Thyroid gland (tissue), 4 donors: ENCODE results near the gene C14orf93. TPM values are rescaled to one million over a fixed set of nuclear protein-coding genes. Genes with fewer than 3 reads are reported as not detected.

Experiments used
- DNase-seq, 2 donors: peaks; one replicate each; pipeline ENCODE4 v3.0.0-alpha.2; 2019
- H3K27ac ChIP-seq, 3 donors: fragments of 200-600 bp; sonication (generic); 1 replicate in 2 of 3; 2 replicates in 1 of 3; pipeline ENCODE4 v1.5.1; 2016 to 2019; ENCODE audit warnings: mild to moderate bottlenecking in 1 of 3, moderate library complexity in 1 of 3
- H3K27me3 ChIP-seq: fragments of 200-600 bp; sonication (generic); one replicate; pipeline ENCODE4 v1.5.1; 2019
- H3K36me3 ChIP-seq, 2 donors: fragments of 200-600 bp; sonication (generic); one replicate each; pipeline ENCODE4 v1.5.1; 2016 to 2019
- H3K4me1 ChIP-seq, 2 donors: fragments of 200-600 bp; sonication (generic); one replicate each; pipeline ENCODE4 v1.5.1; 2017 to 2019
- H3K4me3 ChIP-seq, 3 donors: fragments of 200-600 bp; sonication (generic); replicated peaks in 1 of 3; 1 replicate in 2 of 3; 2 replicates in 1 of 3; pipeline ENCODE4 v1.5.1; 2016; ENCODE audit warnings: mild to moderate bottlenecking in 1 of 3
- H3K9me3 ChIP-seq: fragments of 200-600 bp; sonication (generic); one replicate; pipeline ENCODE4 v1.5.1; 2017
- CTCF ChIP-seq, 6 experiments: fragments of 200-600 bp in 3 of 6; fragments of 450-650 bp in 3 of 6; sonication (generic) in 3 of 6; IDR thresholded peaks; one replicate each; pipeline ENCODE4 v1.5.1; 2016 to 2019; ENCODE audit warnings: antibody characterized with exemption in 6 of 6, mild to moderate bottlenecking in 2 of 6, inconsistent platforms in 1 of 6, moderate library complexity in 1 of 6
- POLR2A ChIP-seq, 2 donors: fragments of 450-650 bp; IDR thresholded peaks; one replicate each; pipeline ENCODE4 v1.6.1; 2017; ENCODE audit warnings: antibody characterized with exemption in 2 of 2, mild to moderate bottlenecking in 2 of 2, moderate library complexity in 1 of 2
- WGBS, 2 donors: methylation state at CpG; one replicate each; pipeline ENCODE4 v1.1.5; 2017; 5-methylcytosine and 5-hydroxymethylcytosine counted together
- intact Hi-C: fragments of 100-400 bp; cut with DNase I; formaldehyde crosslinking; loops from one replicate; pipeline ENCODE4 v1.15.1; 2023
- total RNA-seq, 4 donors: library from RNA; depleted of rRNA; stranded (reverse); fragments of >200 nt; gene quantifications; one replicate each; pipeline ENCODE4 v1.2.3, GENCODE V29; 2016

C14orf93 gene
- total RNA-seq, 4 donors from 2014 or later = 11.6 to 20.6 (median 15.4) TPM

DNA sequence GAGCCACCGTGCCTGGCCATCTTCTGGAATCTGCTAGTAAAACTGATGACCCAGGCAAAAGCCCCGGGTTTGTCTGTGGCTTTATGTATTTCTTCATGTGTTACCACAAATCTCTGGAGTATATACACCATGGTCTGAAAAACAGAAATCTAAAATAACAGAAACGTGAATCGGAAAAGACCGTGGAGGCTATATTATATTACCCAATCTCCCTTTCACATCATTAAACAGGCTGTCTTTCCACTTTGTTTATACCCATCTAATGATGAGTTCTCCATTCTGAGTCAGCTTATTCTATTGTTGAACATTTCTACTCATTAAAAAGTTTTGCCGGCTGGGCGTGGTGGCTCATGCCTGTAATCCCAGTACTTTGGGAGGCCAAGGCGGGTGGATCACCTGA is 18.1 kb downstream of the C14orf93 start:
- TF ChIP-seq CTCF (IDR thresholded peaks at IDR 0.05) = no peak
- TF ChIP-seq POLR2A (IDR thresholded peaks at IDR 0.05) = no peak
- Histone ChIP-seq H3K9me3 (no peaks in the 10 kb centered on the region), H3K27me3 (no peaks in the 10 kb centered on the region), H3K36me3 (no peaks in the 10 kb centered on the region), H3K27ac (no peak overlapping the region), H3K4me3 (no peak overlapping the region), H3K4me1 (peaks cover 21 to 28% of the 10 kb centered on the region in 2 donors)
- intact Hi-C loops = no loop called here
- 94 to 95% methylated on average over 8 of the region's 8 CpGs for WGBS, 2 donors
- no peak for DNase-seq

- Histone ChIP-seq H3K27me3 (no peaks in the 10 kb centered on the region), H3K4me1 (peaks cover 4 to 10% of the 10 kb centered on the region in 2 donors), H3K9me3 (no peaks in the 10 kb centered on the region), H3K27ac (no peak overlapping the region), H3K36me3 (no peaks in the 10 kb centered on the region), H3K4me3 (no peak overlapping the region)
- TF ChIP-seq CTCF (IDR thresholded peaks at IDR 0.05) (no peak), POLR2A (IDR thresholded peaks at IDR 0.05) (no peak)
- DNase-seq = no peak
- 83 to 90% methylated on average over 8 of the region's 8 CpGs for WGBS, 2 donors
- intact Hi-C loops = loop anchor here (2.0 to 10.0 kb wide), 2 partner anchors 52 to 70 kb away; partner anchors contain the start of gene CDH24
Measured at GRCh38 chr14:22987291-22987690, 22.7 kb downstream of the C14orf93 start.

- Histone ChIP-seq H3K9me3 (no peaks in the 10 kb centered on the region), H3K27me3 (no peaks in the 10 kb centered on the region), H3K4me1 (peaks cover 4 to 10% of the 10 kb centered on the region in 2 donors), H3K36me3 (no peaks in the 10 kb centered on the region), H3K4me3 (no peak overlapping the region), H3K27ac (no peak overlapping the region)
- WGBS, 2 donors = 20 to 24% methylated on average over 5 of the region's 5 CpGs
- peak; percentile 92 to 95 for DNase-seq
- TF ChIP-seq CTCF (IDR thresholded peaks at IDR 0.05) (peak; percentile 78 to 96 (median 91)), POLR2A (IDR thresholded peaks at IDR 0.05) (no peak)
- intact Hi-C loops = loop anchor here (2.0 to 10.0 kb wide), 2 partner anchors 52 to 70 kb away; partner anchors contain the start of gene CDH24
Measured at GRCh38 chr14:22986508-22987054, 23.4 kb downstream of the C14orf93 start.

GRCh38 chr14:22985894-22986507 is 23.9 kb downstream of the C14orf93 start:
- no peaks in the 10 kb centered on the region for H3K9me3 ChIP-seq
- peaks cover 4 to 10% of the 10 kb centered on the region in 2 donors for H3K4me1 ChIP-seq
- no peak for DNase-seq
- 40 to 50% methylated on average over 2 of the region's 2 CpGs for WGBS, 2 donors
- H3K27ac ChIP-seq = no peak overlapping the region
- H3K27me3 ChIP-seq = no peaks in the 10 kb centered on the region
- TF ChIP-seq POLR2A (IDR thresholded peaks at IDR 0.05) = no peak
- no peak for TF ChIP-seq CTCF (IDR thresholded peaks at IDR 0.05)
- no peak overlapping the region for H3K4me3 ChIP-seq
- no peaks in the 10 kb centered on the region for H3K36me3 ChIP-seq
- intact Hi-C loops = loop anchor here (2.0 to 10.0 kb wide), 2 partner anchors 51 to 71 kb away; partner anchors contain the start of gene CDH24
